Transverse colon (tissue), 4 donors: ENCODE measurements around the gene IMMP2L. TPM values are rescaled to one million over a fixed set of nuclear protein-coding genes. Genes with fewer than 3 reads are reported as not detected.

Experiments used
- DNase-seq: peaks from one replicate; pipeline ENCODE4 v3.0.0-alpha.2; 2019
- H3K27ac ChIP-seq, 4 donors: fragments of 200-600 bp; sonication (generic); 2 replicates each; pipeline ENCODE4 v1.5.1; 2016 to 2018; ENCODE audit warnings: inconsistent platforms in 4 of 4
- H3K27me3 ChIP-seq: fragments of 200-600 bp; sonication (generic); 2 replicates; pipeline ENCODE4 v1.5.1; 2017; ENCODE audit warnings: inconsistent platforms
- H3K36me3 ChIP-seq, 4 donors: fragments of 200-600 bp; sonication (generic); 2 replicates each; pipeline ENCODE4 v1.5.1; 2017 to 2019; ENCODE audit warnings: inconsistent platforms in 4 of 4
- H3K4me1 ChIP-seq, 4 donors: fragments of 200-600 bp; sonication (generic); 2 replicates each; pipeline ENCODE4 v1.5.1; 2017 to 2020; ENCODE audit warnings: inconsistent platforms in 4 of 4
- H3K4me3 ChIP-seq, 4 donors: fragments of 200-600 bp; sonication (generic); 1 replicate in 1 of 4; 2 replicates in 3 of 4; pipeline versions ENCODE4 v1.5.1 to v1.6.1; 2017 to 2019; ENCODE audit warnings: inconsistent platforms in 4 of 4
- H3K9me3 ChIP-seq, 2 donors: fragments of 200-600 bp; sonication (generic); 2 replicates each; pipeline ENCODE4 v1.5.1; 2017 to 2019; ENCODE audit warnings: inconsistent platforms in 2 of 2
- CTCF ChIP-seq, 5 experiments: fragments of 200-600 bp in 3 of 5; fragments of 450-650 bp in 2 of 5; sonication (generic) in 3 of 5; IDR thresholded peaks; 1 replicate in 2 of 5; 2 replicates in 3 of 5; pipeline ENCODE4 v1.5.1; 2016 to 2017; ENCODE audit warnings: antibody characterized with exemption in 5 of 5, inconsistent platforms in 3 of 5, mild to moderate bottlenecking in 2 of 5, moderate library complexity in 1 of 5
- EP300 ChIP-seq: sonication (generic); formaldehyde crosslinking; IDR thresholded peaks from one replicate; pipeline ENCODE4 v1.6.1; 2017; ENCODE audit warnings: antibody characterized with exemption, low read depth
- POLR2A ChIP-seq: fragments of 450-650 bp; IDR thresholded peaks from one replicate; pipeline ENCODE4 v1.6.1; 2016; ENCODE audit warnings: antibody characterized with exemption, mild to moderate bottlenecking, moderate library complexity
- POLR2AphosphoS5 ChIP-seq, 3 donors: sonication (generic); formaldehyde crosslinking; IDR thresholded peaks; one replicate each; pipeline ENCODE4 v1.6.1; 2016; ENCODE audit warnings: antibody characterized with exemption in 3 of 3
- WGBS, 2 donors: methylation state at CpG; one replicate each; pipeline ENCODE4 v1.1.5; 2018; ENCODE audit warnings: low coverage in 1 of 2; 5-methylcytosine and 5-hydroxymethylcytosine counted together
- in situ Hi-C, 4 donors: fragments of 200-750 bp; cut with MboI; loops; one replicate each; pipeline versions ENCODE4 v1.15.0 to v1.15.1; 2017; ENCODE audit warnings: low sequenced_read_pairs in 3 of 4, low pct_ligation_motif_present in 1 of 4, low pct_unique_long_range_greater_than_20kb in 1 of 4
- intact Hi-C: fragments of 100-400 bp; cut with DNase I; formaldehyde crosslinking; loops from one replicate; pipeline ENCODE4 v1.15.1; 2023; ENCODE audit warnings: low total_unique reads
- total RNA-seq, 4 donors: library from RNA; depleted of rRNA; stranded (reverse); fragments of >200 nt; gene quantifications; one replicate each; pipeline ENCODE4 v1.1.0, GENCODE V29; 2016

Gene IMMP2L
- total RNA-seq, 4 donors from 2014 or later, result 8.6 to 69.6 (median 10.9) TPM

- no peaks in the 10 kb centered on the region for H3K27me3 ChIP-seq
- TF ChIP-seq POLR2A (no peak), CTCF (IDR thresholded peaks at IDR 0.05) (no peak), POLR2AphosphoS5 (IDR thresholded peaks at IDR 0.05) (no peak), EP300 (no peak)
- no peaks in the 10 kb centered on the region for H3K36me3 ChIP-seq
- in situ Hi-C loops (no loop called here), intact Hi-C loops (no loop called here)
- 92 to 96% methylated on average over 4 of the region's 4 CpGs for WGBS, 2 donors
- H3K4me3 ChIP-seq, result no peak overlapping the region
- no peak for DNase-seq
- peaks cover 0 to 5% of the 10 kb centered on the region in 2 donors for H3K9me3 ChIP-seq
- H3K27ac ChIP-seq, result no peak overlapping the region
- H3K4me1 ChIP-seq, result no peaks in the 10 kb centered on the region
These were observed 360.0 kb downstream of the IMMP2L start for GRCh38 chr7:111202321-111202720.

- H3K4me3 ChIP-seq, result no peak overlapping the region
- in situ Hi-C loops, result no loop called here
- H3K9me3 ChIP-seq, result peaks cover 0 to 5% of the 10 kb centered on the region in 2 donors
- intact Hi-C loops, result no loop called here
- DNase-seq, result no peak
- no peak for TF ChIP-seq EP300
- H3K4me1 ChIP-seq, result no peaks in the 10 kb centered on the region
- no peaks in the 10 kb centered on the region for H3K36me3 ChIP-seq
- H3K27ac ChIP-seq, result no peak overlapping the region
- H3K27me3 ChIP-seq, result no peaks in the 10 kb centered on the region
These were observed 362.6 kb downstream of the IMMP2L start for GRCh38 chr7:111199643-111200042.

- H3K36me3 ChIP-seq, result no peaks in the 10 kb centered on the region
- 77 to 82% methylated on average over 3 to 4 of the region's 4 CpGs for WGBS, 2 donors
- H3K4me1 ChIP-seq, result no peaks in the 10 kb centered on the region
- peaks cover 0 to 5% of the 10 kb centered on the region in 2 donors for H3K9me3 ChIP-seq
- H3K27me3 ChIP-seq, result no peaks in the 10 kb centered on the region
- H3K27ac ChIP-seq, result no peak overlapping the region
- in situ Hi-C loops, result no loop called here
- no peak overlapping the region for H3K4me3 ChIP-seq
- DNase-seq, result no peak
- TF ChIP-seq EP300 (no peak), POLR2AphosphoS5 (IDR thresholded peaks at IDR 0.05) (no peak), POLR2A (no peak), CTCF (IDR thresholded peaks at IDR 0.05) (no peak)
- intact Hi-C loops, result no loop called here
These were observed 364.0 kb downstream of the IMMP2L start for GRCh38 chr7:111198255-111198654.

- Histone ChIP-seq H3K36me3 (no peaks in the 10 kb centered on the region), H3K4me1 (no peaks in the 10 kb centered on the region), H3K4me3 (no peak overlapping the region), H3K27me3 (no peaks in the 10 kb centered on the region), H3K9me3 (peaks cover 0 to 3% of the 10 kb centered on the region in 2 donors), H3K27ac (no peak overlapping the region)
- 87 to 89% methylated on average over 8 of the region's 8 CpGs for WGBS, 2 donors
- no peak for TF ChIP-seq POLR2A
- no peak for TF ChIP-seq POLR2AphosphoS5 (IDR thresholded peaks at IDR 0.05)
- in situ Hi-C loops, result no loop called here
- DNase-seq, result no peak
- intact Hi-C loops, result no loop called here
These were observed 365.6 kb downstream of the IMMP2L start for GRCh38 chr7:111196655-111197054.

GRCh38 chr7:111192614-111193413, 369.5 kb downstream of the IMMP2L start:
- Histone ChIP-seq H3K4me3 (no peak overlapping the region), H3K36me3 (no peaks in the 10 kb centered on the region), H3K4me1 (no peaks in the 10 kb centered on the region), H3K9me3 (no peaks in the 10 kb centered on the region), H3K27me3 (no peaks in the 10 kb centered on the region), H3K27ac (no peak overlapping the region)
- in situ Hi-C loops, result no loop called here
- WGBS, 2 donors, result 85 to 88% methylated on average over 3 of the region's 3 CpGs
- TF ChIP-seq CTCF (IDR thresholded peaks at IDR 0.05) (no peak), POLR2A (no peak), POLR2AphosphoS5 (IDR thresholded peaks at IDR 0.05) (no peak), EP300 (no peak)
- intact Hi-C loops, result no loop called here
- DNase-seq, result no peak
